DOHH2 (cell line): ENCODE results near the gene C1orf174.

Source experiments
- H3F3A ChIP-seq: fragments of 200-600 bp; sonication (generic), shearing (Covaris generic); 2 replicates; pipeline ENCODE4 v1.6.0; 2016; ENCODE audit warnings: antibody characterized with exemption, mild to moderate bottlenecking; ENCODE audit not compliant: control insufficient read depth, insufficient read depth
- H3K27ac ChIP-seq: fragments of 200-600 bp; sonication (generic); 2 replicates; pipeline ENCODE4 v1.5.1; 2014; ENCODE audit warnings: low read depth, mild to moderate bottlenecking, low read length, moderate library complexity
- H3K27me3 ChIP-seq: fragments of 200-600 bp; sonication (generic); 2 replicates; pipeline ENCODE4 v1.6.1; 2014; ENCODE audit warnings: mild to moderate bottlenecking, low read length, mixed read lengths; ENCODE audit not compliant: control insufficient read depth
- H3K36me3 ChIP-seq: fragments of 200-600 bp; sonication (generic); 2 replicates; pipeline ENCODE4 v1.6.1; 2014; ENCODE audit warnings: mild to moderate bottlenecking, low read length, moderate library complexity, mixed read lengths; ENCODE audit not compliant: control insufficient read depth
- H3K4me1 ChIP-seq: fragments of 200-600 bp; sonication (generic); 2 replicates; pipeline ENCODE4 v1.6.1; 2014; ENCODE audit warnings: mild to moderate bottlenecking, low read length, mixed read lengths; ENCODE audit not compliant: control insufficient read depth
- H3K4me2 ChIP-seq: fragments of 200-600 bp; sonication (generic); 2 replicates; pipeline ENCODE4 v1.6.0; 2014; ENCODE audit warnings: mild to moderate bottlenecking, low read length, moderate library complexity
- H3K4me3 ChIP-seq: fragments of 200-600 bp; sonication (generic); 2 replicates; pipeline ENCODE4 v1.5.1; 2014; ENCODE audit warnings: mild to moderate bottlenecking, low read length, mixed read lengths
- H3K79me2 ChIP-seq: fragments of 200-600 bp; sonication (generic); 2 replicates; pipeline ENCODE4 v1.6.1; 2014; ENCODE audit warnings: mild to moderate bottlenecking, low read length, mixed read lengths; ENCODE audit not compliant: control insufficient read depth
- H3K9me2 ChIP-seq: fragments of 200-600 bp; sonication (generic); replicated peaks from 2 replicates; pipeline ENCODE4 v1.6.1; 2014; ENCODE audit warnings: mild to moderate bottlenecking, low read length, mixed read lengths; ENCODE audit not compliant: control insufficient read depth
- H3K9me3 ChIP-seq: fragments of 200-600 bp; sonication (generic); 2 replicates; pipeline ENCODE4 v1.6.1; 2014; ENCODE audit warnings: antibody characterized with exemption, low read length, mixed read lengths; ENCODE audit not compliant: control insufficient read depth, insufficient read depth
- H4K20me1 ChIP-seq: fragments of 200-600 bp; sonication (generic); 2 replicates; pipeline ENCODE4 v1.6.0; 2014; ENCODE audit warnings: low read depth, mild to moderate bottlenecking, antibody characterized with exemption, low read length, moderate library complexity; ENCODE audit not compliant: control insufficient read depth, insufficient read depth
- CTCF ChIP-seq: fragments of 200-600 bp; sonication (generic); IDR thresholded peaks from one replicate; pipeline ENCODE4 v1.5.1; 2014; ENCODE audit warnings: antibody characterized with exemption, mild to moderate bottlenecking, low read depth, low read length; ENCODE audit not compliant: poor library complexity, severe bottlenecking
- EZH2phosphoT487 ChIP-seq: fragments of 200-600 bp; sonication (generic); IDR thresholded peaks from 2 replicates; pipeline ENCODE4 v1.6.1; 2017; ENCODE audit warnings: borderline replicate concordance, mild to moderate bottlenecking, antibody characterized with exemption, low read length, moderate library complexity, mixed read lengths

C1orf174 gene

GRCh38 chr1:3945222-3945621, 45.1 kb upstream of the C1orf174 start:
- TF ChIP-seq CTCF (no peak), EZH2phosphoT487 (no peak)
- H3K9me2 ChIP-seq = no peaks in the 10 kb centered on the region

GRCh38 chr1:3944578-3945125, 44.6 kb upstream of the C1orf174 start:
- Histone ChIP-seq H3F3A (no peaks in the 10 kb centered on the region), H3K79me2 (no peaks in the 10 kb centered on the region), H3K4me1 (no peaks in the 10 kb centered on the region), H3K4me3 (no peak overlapping the region), H3K27ac (no peak overlapping the region), H3K27me3 (no peaks in the 10 kb centered on the region), H4K20me1 (no peaks in the 10 kb centered on the region), H3K9me3 (peaks cover 9% of the 10 kb centered on the region), H3K4me2 (no peak overlapping the region), H3K9me2 (no peaks in the 10 kb centered on the region), H3K36me3 (no peaks in the 10 kb centered on the region)
- no peak for TF ChIP-seq EZH2phosphoT487
- no peak for TF ChIP-seq CTCF

More at GRCh38 chr1:3945222-3945621, 45.1 kb upstream of the C1orf174 start:
- Histone ChIP-seq H3K27ac (no peak overlapping the region), H3K4me1 (no peaks in the 10 kb centered on the region), H3K36me3 (no peaks in the 10 kb centered on the region), H3K79me2 (no peaks in the 10 kb centered on the region), H3K4me2 (no peak overlapping the region), H3K4me3 (no peak overlapping the region), H4K20me1 (no peaks in the 10 kb centered on the region), H3K27me3 (no peaks in the 10 kb centered on the region), H3K9me3 (peaks cover 15% of the 10 kb centered on the region), H3F3A (no peaks in the 10 kb centered on the region)

- no peak overlapping the region for H3K4me2 ChIP-seq
- no peaks in the 10 kb centered on the region for H3F3A ChIP-seq
- H3K36me3 ChIP-seq = no peaks in the 10 kb centered on the region
- H4K20me1 ChIP-seq = no peaks in the 10 kb centered on the region
- no peak overlapping the region for H3K27ac ChIP-seq
- H3K9me3 ChIP-seq = peaks cover 2% of the 10 kb centered on the region
- H3K4me1 ChIP-seq = no peaks in the 10 kb centered on the region
- H3K9me2 ChIP-seq = no peaks in the 10 kb centered on the region
- H3K27me3 ChIP-seq = no peaks in the 10 kb centered on the region
- H3K79me2 ChIP-seq = no peaks in the 10 kb centered on the region
- no peak overlapping the region for H3K4me3 ChIP-seq
- TF ChIP-seq EZH2phosphoT487 (no peak), CTCF (no peak)
These were observed 43.9 kb upstream of the C1orf174 start for GRCh38 chr1:3943806-3944577.
